NCI-H82 (cell line): Measurements from ENCODE around the gene CORO1C.
"Not testable (repeated sequence)": the region's sequence is repeated elsewhere in the genome, so short reads cannot be mapped to it uniquely, and the experiment has no call there.

Experiments
- DNase-seq: peaks from one replicate; lab custom pipeline; 2025; lab: John Stamatoyannopoulos, UW

Gene CORO1C

GRCh38 chr12:108633534-108634248, 97.6 kb downstream of the CORO1C start, which contains the start of gene SELPLG:
Gene SELPLG (minus strand): TSS chr12:108633894. CDS start chr12:108624307, 9,587 bp downstream.
- DNase-seq, result no peak

DNA sequence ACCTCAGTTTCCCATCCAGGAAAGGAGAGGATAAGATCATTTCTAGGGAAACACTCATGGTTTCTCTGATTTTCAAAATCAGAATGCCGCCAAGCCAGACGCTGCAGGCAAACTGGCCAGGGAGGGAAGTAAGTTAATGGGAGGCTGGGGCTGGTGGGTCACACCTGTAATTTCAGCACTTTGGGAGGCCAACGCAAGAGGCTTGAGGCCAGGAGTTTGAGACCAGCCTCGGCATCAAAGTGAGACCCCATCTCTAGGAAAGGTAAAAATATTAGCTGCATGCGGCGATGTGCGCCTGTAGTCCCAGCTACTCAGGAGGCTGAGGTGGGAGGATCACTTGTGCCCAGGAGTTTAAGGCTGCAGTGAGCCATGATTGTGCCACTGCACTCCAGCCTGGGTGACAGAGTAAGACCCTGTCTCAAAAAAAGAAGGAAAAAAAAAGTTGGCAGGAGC, 98.2 kb downstream of the CORO1C start:
- DNase-seq, result no peak

DNA sequence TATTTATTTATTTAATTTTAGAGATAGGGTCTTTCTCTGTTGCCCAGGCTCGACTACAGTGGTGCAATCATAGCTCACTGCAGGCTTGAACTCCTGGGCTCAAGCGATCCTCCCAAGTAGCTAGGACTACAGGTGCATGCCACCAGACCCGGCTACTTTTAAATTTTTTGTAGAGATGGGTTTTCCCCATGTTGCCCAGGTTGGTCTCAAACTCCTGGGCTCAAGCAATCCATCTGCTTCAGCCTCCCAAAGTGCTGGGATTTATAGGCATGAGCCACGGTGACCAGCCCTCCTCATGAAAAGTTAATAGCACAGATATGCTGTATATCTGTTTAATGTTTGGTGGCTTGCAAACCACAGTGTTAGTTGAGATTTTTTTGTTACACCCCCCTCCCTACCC, 100.1 kb downstream of the CORO1C start:
- DNase-seq, result not testable (repeated sequence)

GRCh38 chr12:108630481-108631207, 100.7 kb downstream of the CORO1C start:
- no peak for DNase-seq

- no peak for DNase-seq
Observed at GRCh38 chr12:108629824-108630476, 101.4 kb downstream of the CORO1C start.

- DNase-seq, result no peak
Observed at GRCh38 chr12:108629151-108629550, 102.2 kb downstream of the CORO1C start.

GRCh38 chr12:108627134-108627920, 104.0 kb downstream of the CORO1C start:
- no peak for DNase-seq

- no peak for DNase-seq
Observed at GRCh38 chr12:108625228-108625627, 106.1 kb downstream of the CORO1C start.

GRCh38 chr12:108623577-108623976, 107.7 kb downstream of the CORO1C start:
- DNase-seq, result no peak

- no peak for DNase-seq
Observed at GRCh38 chr12:108622921-108623514, 108.3 kb downstream of the CORO1C start.

DNA sequence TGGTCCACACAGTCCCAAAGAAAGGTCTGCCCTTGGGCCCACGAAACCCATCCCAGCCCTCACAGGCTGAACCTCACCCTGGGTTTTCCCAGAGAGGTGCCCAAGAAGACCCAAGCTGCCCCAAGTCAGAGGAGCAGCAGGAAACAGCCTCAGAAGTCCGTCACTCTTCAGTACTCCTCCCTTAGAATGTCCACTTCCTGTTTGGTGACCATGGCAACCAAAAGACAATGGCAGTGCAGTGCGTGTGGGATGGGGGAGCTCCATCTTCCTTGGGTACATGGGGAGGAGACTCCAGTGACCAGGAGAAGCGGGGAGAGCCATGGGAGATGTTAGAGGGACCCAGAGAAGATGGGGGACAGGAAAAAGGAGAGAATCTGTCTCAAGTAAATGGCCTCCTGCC, 108.9 kb downstream of the CORO1C start:
- DNase-seq, result peak; percentile 33

DNA sequence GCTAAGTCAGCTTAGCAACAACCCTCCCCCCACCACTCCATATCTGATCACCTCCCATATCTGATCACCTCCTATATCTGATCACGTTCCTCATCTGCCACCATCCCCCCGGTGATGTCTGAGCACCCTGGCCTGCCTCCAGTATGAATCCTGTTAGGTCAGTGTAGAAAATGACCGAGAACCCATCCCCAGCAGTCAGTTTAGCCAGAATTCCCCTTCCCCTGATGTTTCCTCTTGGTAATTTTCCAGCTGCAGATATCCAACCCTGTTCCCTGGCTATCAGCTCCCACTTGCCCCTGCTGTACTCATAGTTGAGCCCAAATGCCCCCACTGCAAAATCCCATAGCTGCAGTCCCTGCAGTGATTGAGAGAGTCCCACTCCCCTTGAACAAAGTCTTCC, 110.2 kb downstream of the CORO1C start:
- no peak for DNase-seq

GRCh38 chr12:108620236-108620879, 111.0 kb downstream of the CORO1C start:
- DNase-seq, result no peak

DNA sequence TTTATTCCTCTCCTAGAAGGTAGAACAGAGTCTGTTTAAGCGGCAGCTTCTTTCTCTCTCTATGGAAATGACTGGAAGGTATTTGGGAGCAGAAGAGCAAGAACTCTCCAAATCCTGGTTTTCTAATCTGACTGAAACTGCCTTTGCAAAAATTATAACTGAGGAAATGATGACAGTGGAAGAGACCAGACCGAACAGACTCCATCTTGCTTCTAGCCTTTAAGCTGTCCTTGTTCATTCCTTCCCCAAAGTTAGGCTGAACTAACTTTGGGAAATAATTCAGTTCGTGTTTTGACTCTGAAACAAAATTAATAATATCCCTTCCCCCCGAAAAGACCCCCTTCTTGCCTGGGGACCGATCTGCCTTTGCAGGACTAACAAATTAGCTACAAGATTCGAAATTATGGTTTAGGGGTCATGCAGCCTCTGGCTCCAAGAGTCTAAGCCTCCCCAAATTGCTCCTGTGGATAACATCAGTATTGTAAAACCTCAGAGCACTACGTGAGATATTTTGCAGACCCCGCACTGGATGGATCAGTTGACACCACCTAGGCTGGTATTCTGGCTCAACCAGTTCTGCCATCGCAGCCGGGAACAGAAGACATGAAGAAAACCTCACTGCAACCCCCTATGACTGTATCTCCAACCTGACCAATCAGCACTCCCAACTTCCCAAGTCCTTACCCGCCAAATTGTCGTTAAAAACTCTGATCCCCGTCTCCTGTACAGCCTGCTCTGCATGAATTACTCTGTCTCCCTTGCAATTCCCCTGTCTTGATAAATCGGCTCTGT, 111.8 kb downstream of the CORO1C start:
- DNase-seq, result no peak

DNA sequence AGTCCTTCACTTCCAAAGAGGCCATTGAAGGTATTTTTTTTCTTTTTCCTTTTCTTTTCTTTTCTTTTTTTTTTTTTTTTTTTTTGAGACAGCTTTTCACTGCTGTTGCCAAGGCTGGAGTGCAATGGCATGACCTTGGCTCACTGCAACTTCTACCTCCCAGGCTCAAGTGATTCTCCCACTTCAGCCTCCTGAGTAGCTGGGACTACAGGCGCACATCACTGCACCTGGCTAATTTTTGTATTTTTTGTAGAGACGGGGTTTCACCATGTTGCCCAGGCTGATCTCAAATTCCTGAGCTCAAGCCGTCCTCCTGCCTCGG, 112.4 kb downstream of the CORO1C start:
- not testable (repeated sequence) for DNase-seq

GRCh38 chr12:108618079-108618952, 113.0 kb downstream of the CORO1C start:
- peak; percentile 93 for DNase-seq

GRCh38 chr12:108616941-108617858, 114.1 kb downstream of the CORO1C start:
- DNase-seq, result no peak

DNA sequence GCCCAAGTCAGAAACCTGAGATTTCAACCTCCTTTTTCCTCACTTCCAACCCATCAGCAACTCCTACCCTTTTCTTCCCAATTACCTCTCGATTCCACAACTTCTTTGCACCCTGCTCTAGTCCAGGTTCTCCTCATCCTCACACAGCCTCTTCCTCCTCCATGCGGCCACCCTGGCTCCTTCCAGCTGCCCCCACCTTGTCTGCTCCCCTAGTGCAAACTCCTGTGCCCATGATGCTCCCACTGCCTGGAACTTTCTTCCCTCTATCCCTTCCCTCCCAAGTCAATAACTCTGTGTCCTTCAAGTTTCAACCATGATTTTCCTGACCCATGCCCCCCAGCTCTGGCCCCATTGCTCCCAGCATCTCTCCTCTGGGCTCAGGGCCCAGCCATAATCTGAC, 115.0 kb downstream of the CORO1C start:
- no peak for DNase-seq
